K562 (cell line): ENCODE measurements around the gene RNASEH2A. TPM values are rescaled to one million over a fixed set of nuclear protein-coding genes. Genes with fewer than 3 reads are reported as not detected.

Experiments
- BHLHE40 ChIP-seq: IDR thresholded peaks from 2 replicates; pipeline ENCODE4 v1.6.1; 2011; ENCODE audit warnings: low read length, improper control_type of control experiment
- CBFB ChIP-seq: sonication (generic); formaldehyde crosslinking; IDR thresholded peaks from 2 replicates; pipeline ENCODE4 v1.4.0; 2020; ENCODE audit warnings: mild to moderate bottlenecking, missing genetic modification reagents
- CHD2 ChIP-seq: IDR thresholded peaks from 2 replicates; pipeline ENCODE4 v1.6.1; 2011; ENCODE audit warnings: low read depth, low read length
- DDX20 ChIP-seq: fragments of 450-650 bp; IDR thresholded peaks from 2 replicates; pipeline ENCODE4 v1.6.1; 2016; ENCODE audit warnings: missing genetic modification characterization, low read depth, mild to moderate bottlenecking, missing compliant biosample characterization, moderate library complexity
- EGR1 ChIP-seq: fragments of 450-650 bp; conservative IDR thresholded peaks from 2 replicates; pipeline ENCODE4 v1.6.1; 2017; ENCODE audit warnings: mild to moderate bottlenecking
- HDAC6 ChIP-seq: IDR thresholded peaks from 2 replicates; pipeline ENCODE4 v1.6.1; 2012; ENCODE audit warnings: low read depth, mild to moderate bottlenecking, control low read depth, inconsistent platforms, low read length, moderate library complexity
- KLF13 ChIP-seq: fragments of 450-650 bp; IDR thresholded peaks from 2 replicates; pipeline ENCODE4 v1.6.1; 2016; ENCODE audit warnings: missing genetic modification characterization, low read depth, mild to moderate bottlenecking, missing compliant biosample characterization, moderate library complexity, borderline replicate concordance
- NEUROD1 ChIP-seq: fragments of 150-350 bp; IDR thresholded peaks from 2 replicates; pipeline ENCODE4 v1.6.1; 2014; ENCODE audit warnings: borderline replicate concordance, low read length, low read depth; ENCODE audit not compliant: partially characterized antibody
- NFIC ChIP-seq: fragments of 450-650 bp; IDR thresholded peaks from 2 replicates; pipeline ENCODE4 v1.6.1; 2017; ENCODE audit warnings: mild to moderate bottlenecking, inconsistent platforms
- NFYB ChIP-seq: IDR thresholded peaks from 2 replicates; pipeline ENCODE4 v1.6.1; 2011; ENCODE audit warnings: mild to moderate bottlenecking, moderate library complexity; ENCODE audit not compliant: insufficient read length; ENCODE audit errors: extremely low read depth
- PML ChIP-seq: IDR thresholded peaks from 2 replicates; pipeline ENCODE4 v1.6.1; 2012; ENCODE audit warnings: low read length, inconsistent platforms
- PTBP1 ChIP-seq: fragments of 200-400 bp; formaldehyde crosslinking; IDR thresholded peaks from 2 replicates; pipeline ENCODE4 v1.6.1; 2017; ENCODE audit warnings: low read depth, low read length
- SIN3B ChIP-seq: fragments of 450-650 bp; IDR thresholded peaks from 2 replicates; pipeline ENCODE4 v1.6.1; 2017; ENCODE audit warnings: low read depth, mild to moderate bottlenecking, moderate library complexity
- STAT5A ChIP-seq: IDR thresholded peaks from 2 replicates; pipeline ENCODE4 v1.6.1; 2012; ENCODE audit warnings: low read length, inconsistent platforms, borderline replicate concordance
- TRIM24 ChIP-seq, 2 experiments: fragments of 450-650 bp; IDR thresholded peaks; 2 replicates each; pipeline ENCODE4 v1.6.1; 2016
- U2AF2 ChIP-seq: fragments of 200-400 bp; formaldehyde crosslinking; optimal IDR thresholded peaks from 2 replicates; pipeline ENCODE3; 2017; ENCODE audit warnings: low read depth, mild to moderate bottlenecking, low read length
- XRCC5 ChIP-seq: fragments of 200-400 bp; formaldehyde crosslinking; IDR thresholded peaks from 2 replicates; pipeline ENCODE4 v1.6.1; 2017; ENCODE audit warnings: low read depth, mild to moderate bottlenecking, low read length
- ZBED1 ChIP-seq: IDR thresholded peaks from 2 replicates; pipeline ENCODE4 v1.6.1; 2014
- ZNF263 ChIP-seq: sonication (generic); formaldehyde crosslinking; IDR thresholded peaks from 2 replicates; pipeline ENCODE4 v1.8.0; 2022; ENCODE audit warnings: mild to moderate bottlenecking, missing genetic modification reagents, borderline replicate concordance
- ZNF431 ChIP-seq: sonication (generic); formaldehyde crosslinking; IDR thresholded peaks from 2 replicates; pipeline ENCODE4 v1.8.0; 2022; ENCODE audit warnings: mild to moderate bottlenecking, missing genetic modification reagents
- polyA plus RNA-seq, 8 experiments: library from polyadenylated mRNA; depleted of rRNA in 4 of 8; stranded (reverse) in 5 of 8; unstranded in 3 of 8; fragments of >200 nt; fragmentation: Nextera tagmentation in 2 of 8; fragmentation: Illumina TruSeq in 1 of 8; extraction: Ambion mirVana in 2 of 8; extraction: Trizol in 1 of 8; gene quantifications; 2 replicates each; pipeline versions ENCODE4 v1.2.1 to v1.2.3, GENCODE V29; 2011 to 2014; ENCODE audit warnings: inconsistent platforms in 1 of 8, missing spikeins in 1 of 8
- total RNA-seq, 7 experiments: library from RNA; depleted of rRNA in 6 of 7; stranded (reverse); fragments of >200 nt in 6 of 7; fragmentation: Illumina TruSeq in 2 of 7; extraction: Trizol in 2 of 7; gene quantifications; 2 replicates each; pipeline versions ENCODE4 v1.2.1 to v1.2.3, GENCODE V29; 2011 to 2021; ENCODE audit warnings: low replicate concordance in 1 of 7
- TF ChIP-seq, protein P1 (sequence below): fragments of 450-650 bp; IDR thresholded peaks from 2 replicates; pipeline ENCODE4 v1.6.1; 2016; ENCODE audit warnings: borderline replicate concordance
- TF ChIP-seq, protein P2 (sequence below), 2 experiments: fragments of 450-650 bp; conservative IDR thresholded peaks; 2 replicates each; pipeline ENCODE4 v1.6.1; 2017; ENCODE audit warnings: mild to moderate bottlenecking in 2 of 2, moderate library complexity in 2 of 2
- TF ChIP-seq, protein P3 (sequence below): fragments of 250-450 bp; sonication (Bioruptor Pico); IDR thresholded peaks from 2 replicates; pipeline ENCODE4 v1.8.0; 2022; ENCODE audit warnings: moderate library complexity, mild to moderate bottlenecking, inconsistent platforms
- TF ChIP-seq, protein P4 (sequence below): sonication (generic); formaldehyde crosslinking; IDR thresholded peaks from 2 replicates; pipeline ENCODE4 v1.8.0; 2022; ENCODE audit warnings: mild to moderate bottlenecking, missing genetic modification reagents, borderline replicate concordance

RNASEH2A gene
- total and polyA plus RNA-seq, 9 of the 15 experiments (the other 6 are each of a cell fraction or from before 2014, with no cell fraction given), result 22.3 to 78.0 (median 61.7) TPM

DNA sequence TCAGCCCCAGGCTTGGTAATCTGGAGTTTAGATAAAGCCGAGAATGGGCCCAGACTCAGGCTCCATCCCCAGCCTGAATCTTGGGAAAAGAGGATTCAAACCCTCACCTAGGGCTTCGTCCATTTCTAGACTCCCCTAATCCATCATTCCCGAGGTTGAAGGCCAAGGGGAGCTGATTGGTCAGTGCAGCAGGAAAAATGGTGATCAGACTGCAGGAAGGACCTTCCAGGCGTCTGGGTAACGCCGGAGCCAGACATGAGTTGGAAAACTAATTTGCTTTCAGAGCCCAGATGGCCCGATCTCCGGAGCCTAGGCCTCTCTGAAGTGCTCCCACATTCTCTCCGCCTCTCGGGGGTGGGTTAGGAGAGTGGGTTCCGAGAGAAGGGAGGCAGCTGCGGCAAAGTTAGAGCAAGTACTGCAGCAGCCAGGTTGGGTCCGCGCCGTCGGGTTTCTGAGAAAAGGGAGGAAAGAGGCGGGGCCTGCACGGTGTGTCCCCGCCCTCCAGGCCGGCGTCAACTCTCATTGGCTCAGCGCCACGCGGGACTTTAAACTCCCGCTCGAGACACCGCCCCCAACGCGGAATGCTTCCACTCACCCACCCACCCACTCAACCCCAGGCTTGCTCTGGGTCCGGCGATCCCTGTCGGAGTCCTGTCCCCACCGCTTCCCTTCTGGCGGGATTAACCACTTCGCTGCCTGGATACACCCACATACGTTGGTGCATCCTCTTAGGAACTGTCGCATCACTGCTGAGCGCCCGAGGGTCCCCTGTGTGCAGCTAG is 28.8 kb downstream of the RNASEH2A start (continued):
- TF ChIP-seq, protein P1, sequence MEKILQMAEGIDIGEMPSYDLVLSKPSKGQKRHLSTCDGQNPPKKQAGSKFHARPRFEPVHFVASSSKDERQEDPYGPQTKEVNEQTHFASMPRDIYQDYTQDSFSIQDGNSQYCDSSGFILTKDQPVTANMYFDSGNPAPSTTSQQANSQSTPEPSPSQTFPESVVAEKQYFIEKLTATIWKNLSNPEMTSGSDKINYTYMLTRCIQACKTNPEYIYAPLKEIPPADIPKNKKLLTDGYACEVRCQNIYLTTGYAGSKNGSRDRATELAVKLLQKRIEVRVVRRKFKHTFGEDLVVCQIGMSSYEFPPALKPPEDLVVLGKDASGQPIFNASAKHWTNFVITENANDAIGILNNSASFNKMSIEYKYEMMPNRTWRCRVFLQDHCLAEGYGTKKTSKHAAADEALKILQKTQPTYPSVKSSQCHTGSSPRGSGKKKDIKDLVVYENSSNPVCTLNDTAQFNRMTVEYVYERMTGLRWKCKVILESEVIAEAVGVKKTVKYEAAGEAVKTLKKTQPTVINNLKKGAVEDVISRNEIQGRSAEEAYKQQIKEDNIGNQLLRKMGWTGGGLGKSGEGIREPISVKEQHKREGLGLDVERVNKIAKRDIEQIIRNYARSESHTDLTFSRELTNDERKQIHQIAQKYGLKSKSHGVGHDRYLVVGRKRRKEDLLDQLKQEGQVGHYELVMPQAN, result 0 out of 2 replicates have a peak, but pooled peaks have one; percentile 27
- TF ChIP-seq KLF13 (tag) (no peak), BHLHE40 (no peak), SIN3B (no peak), TRIM24 (IDR thresholded peaks at IDR 0.05) (peak in 1 of 2 experiments; percentile 83; a peak in 2 of 4 replicates), ZNF263 (CRISPR knock-in tag) (peak; percentile 62), CHD2 (peak; percentile 78), PML (no peak), NEUROD1 (no peak), STAT5A (peak; percentile 86), HDAC6 (no peak), XRCC5 (0 out of 2 replicates have a peak, but pooled peaks have one; percentile 33), U2AF2 (no peak), DDX20 (tag) (no peak), NFIC (peak; percentile 89), NFYB (peak; percentile 60), ZBED1 (no peak), CBFB (CRISPR knock-in tag) (no peak), ZNF431 (no peak), PTBP1 (no peak), EGR1 (peak; percentile 50)
- TF ChIP-seq, protein P2, sequence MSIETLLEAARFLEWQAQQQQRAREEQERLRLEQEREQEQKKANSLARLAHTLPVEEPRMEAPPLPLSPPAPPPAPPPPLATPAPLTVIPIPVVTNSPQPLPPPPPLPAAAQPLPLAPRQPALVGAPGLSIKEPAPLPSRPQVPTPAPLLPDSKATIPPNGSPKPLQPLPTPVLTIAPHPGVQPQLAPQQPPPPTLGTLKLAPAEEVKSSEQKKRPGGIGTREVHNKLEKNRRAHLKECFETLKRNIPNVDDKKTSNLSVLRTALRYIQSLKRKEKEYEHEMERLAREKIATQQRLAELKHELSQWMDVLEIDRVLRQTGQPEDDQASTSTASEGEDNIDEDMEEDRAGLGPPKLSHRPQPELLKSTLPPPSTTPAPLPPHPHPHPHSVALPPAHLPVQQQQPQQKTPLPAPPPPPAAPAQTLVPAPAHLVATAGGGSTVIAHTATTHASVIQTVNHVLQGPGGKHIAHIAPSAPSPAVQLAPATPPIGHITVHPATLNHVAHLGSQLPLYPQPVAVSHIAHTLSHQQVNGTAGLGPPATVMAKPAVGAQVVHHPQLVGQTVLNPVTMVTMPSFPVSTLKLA (conservative IDR thresholded peaks at IDR 0.05), result peak; percentile 31 to 65; a peak in 2 of 4 replicates
- TF ChIP-seq, protein P3, sequence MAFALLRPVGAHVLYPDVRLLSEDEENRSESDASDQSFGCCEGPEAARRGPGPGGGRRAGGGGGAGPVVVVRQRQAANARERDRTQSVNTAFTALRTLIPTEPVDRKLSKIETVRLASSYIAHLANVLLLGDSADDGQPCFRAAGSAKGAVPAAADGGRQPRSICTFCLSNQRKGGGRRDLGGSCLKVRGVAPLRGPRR (CRISPR knock-in tag), result no peak
- TF ChIP-seq, protein P4, sequence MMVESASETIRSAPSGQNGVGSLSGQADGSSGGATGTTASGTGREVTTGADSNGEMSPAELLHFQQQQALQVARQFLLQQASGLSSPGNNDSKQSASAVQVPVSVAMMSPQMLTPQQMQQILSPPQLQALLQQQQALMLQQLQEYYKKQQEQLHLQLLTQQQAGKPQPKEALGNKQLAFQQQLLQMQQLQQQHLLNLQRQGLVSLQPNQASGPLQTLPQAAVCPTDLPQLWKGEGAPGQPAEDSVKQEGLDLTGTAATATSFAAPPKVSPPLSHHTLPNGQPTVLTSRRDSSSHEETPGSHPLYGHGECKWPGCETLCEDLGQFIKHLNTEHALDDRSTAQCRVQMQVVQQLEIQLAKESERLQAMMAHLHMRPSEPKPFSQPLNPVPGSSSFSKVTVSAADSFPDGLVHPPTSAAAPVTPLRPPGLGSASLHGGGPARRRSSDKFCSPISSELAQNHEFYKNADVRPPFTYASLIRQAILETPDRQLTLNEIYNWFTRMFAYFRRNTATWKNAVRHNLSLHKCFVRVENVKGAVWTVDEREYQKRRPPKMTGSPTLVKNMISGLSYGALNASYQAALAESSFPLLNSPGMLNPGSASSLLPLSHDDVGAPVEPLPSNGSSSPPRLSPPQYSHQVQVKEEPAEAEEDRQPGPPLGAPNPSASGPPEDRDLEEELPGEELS (CRISPR knock-in tag), result 0 out of 2 replicates have a peak, but pooled peaks have one; percentile 24
